ENCODE results near the gene ERF.

- TF ChIP-seq SP1 (IDR thresholded peaks at IDR 0.05), result no peak
- TF ChIP-seq NFRKB (IDR thresholded peaks at IDR 0.05), result no peak
- TF ChIP-seq L3MBTL2 (conservative IDR thresholded peaks at IDR 0.05), result no peak
- no peak for TF ChIP-seq BHLHE40 (IDR thresholded peaks at IDR 0.05; ENCODE audit: borderline replicate concordance)
- no peak for TF ChIP-seq SUZ12 (IDR thresholded peaks at IDR 0.05)
- no peak for TF ChIP-seq ZNF384 (IDR thresholded peaks at IDR 0.05)
- TF ChIP-seq ELF4 (IDR thresholded peaks at IDR 0.05), result no peak
- TF ChIP-seq FOXA1 (IDR thresholded peaks at IDR 0.05), result no peak
- TF ChIP-seq FOXK2 (IDR thresholded peaks at IDR 0.05), result no peak
- TF ChIP-seq TARDBP (IDR thresholded peaks at IDR 0.05), result no peak
- TF ChIP-seq HDGF (IDR thresholded peaks at IDR 0.05; ENCODE audit: borderline replicate concordance), result no peak
- TF ChIP-seq CTBP1 (IDR thresholded peaks at IDR 0.05; ENCODE audit: borderline replicate concordance), result no peak
- TF ChIP-seq ARNT (IDR thresholded peaks at IDR 0.05), result no peak
Observed at GRCh38 chr19:42249769-42250168, 5.2 kb downstream of the ERF start.
